SK-N-DZ (cell line): ENCODE data around the gene CCDC183.
"Not testable (repeated sequence)": the region's sequence is repeated elsewhere in the genome, so short reads cannot be mapped to it uniquely, and the experiment has no call there.

Source experiments
- DNase-seq: peaks from one replicate; pipeline ENCODE4 v3.0.0-alpha.2; 2015; ENCODE audit warnings: low spot score

Gene CCDC183

DNA sequence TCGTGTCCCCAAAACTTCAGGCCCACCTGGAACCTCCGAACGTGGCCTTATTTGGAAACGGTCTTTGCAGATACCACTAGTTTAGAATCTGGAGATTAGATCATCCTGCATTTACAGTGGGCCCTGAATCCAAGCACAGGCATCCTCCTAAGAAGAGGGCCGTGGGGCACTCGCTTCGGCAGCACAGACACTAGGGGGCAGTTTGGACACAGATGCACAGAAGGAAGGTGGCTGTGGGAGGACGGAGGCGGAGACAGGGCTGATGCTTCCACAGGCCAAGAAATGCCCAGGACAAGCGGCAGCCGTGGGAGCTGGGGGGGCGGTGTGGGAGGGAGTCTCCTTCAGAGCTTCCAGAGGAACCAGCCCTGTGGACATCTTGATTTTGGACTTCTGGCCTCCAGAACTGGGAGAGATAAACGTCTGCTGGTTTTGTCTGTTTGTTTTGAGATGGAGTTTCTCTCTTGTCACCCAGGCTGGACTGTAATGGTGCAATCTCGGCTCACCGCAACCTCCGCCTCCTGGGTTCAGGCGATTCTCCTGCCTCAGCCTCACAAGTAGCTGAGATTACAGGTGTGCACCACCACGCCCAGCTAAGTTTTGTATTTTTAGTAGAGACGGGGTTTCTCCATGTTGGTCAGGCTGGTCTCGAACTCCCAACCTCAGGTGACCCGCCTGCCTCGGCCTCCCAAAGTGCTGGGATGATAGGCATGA lies 35.1 kb upstream of the CCDC183 start:
- peak; percentile 89 for DNase-seq

GRCh38 chr9:136761545-136761981 lies 34.6 kb upstream of the CCDC183 start:
- DNase-seq: no peak

- no peak for DNase-seq
Measured at GRCh38 chr9:136762221-136762691, 33.9 kb upstream of the CCDC183 start.

- peak; percentile 89 for DNase-seq
Measured at GRCh38 chr9:136762915-136763648, 33.1 kb upstream of the CCDC183 start.

GRCh38 chr9:136763649-136764035 lies 32.5 kb upstream of the CCDC183 start:
- DNase-seq: no peak

DNA sequence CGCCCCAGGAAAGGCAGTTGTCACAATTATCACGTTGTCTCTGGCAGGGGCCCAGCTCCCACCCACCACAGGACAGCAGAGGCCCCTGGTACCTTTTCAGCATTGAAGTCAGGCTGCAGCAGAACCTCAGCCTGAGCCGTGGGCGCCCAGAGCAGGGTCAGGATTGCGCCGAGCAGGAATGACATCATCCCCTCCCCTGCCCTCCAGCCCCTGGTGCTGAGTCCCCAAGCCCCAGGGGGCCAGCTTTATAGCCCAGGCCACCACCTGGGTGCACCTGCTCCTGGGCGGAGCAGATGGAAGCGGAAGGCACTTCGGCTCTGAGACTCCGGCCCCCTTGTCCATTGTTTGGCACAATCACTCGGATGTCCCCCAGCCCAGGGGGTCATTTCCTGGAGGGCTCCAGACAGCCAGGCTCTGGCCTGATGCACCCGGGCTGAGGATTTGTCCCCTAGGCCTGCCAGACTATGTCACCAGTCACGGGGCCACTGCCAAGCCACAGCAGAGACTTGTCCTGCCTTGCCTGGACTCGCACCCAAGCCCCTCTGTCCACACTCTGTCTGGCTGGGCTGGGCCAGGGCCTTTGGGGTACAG lies 31.7 kb upstream of the CCDC183 start, which contains the start of gene LCN15:
TSS of gene LCN15 (minus strand) at position 218 of the 591 bp plus-strand sequence. CDS start at position 188, 30 bp downstream.
- no peak for DNase-seq

DNA sequence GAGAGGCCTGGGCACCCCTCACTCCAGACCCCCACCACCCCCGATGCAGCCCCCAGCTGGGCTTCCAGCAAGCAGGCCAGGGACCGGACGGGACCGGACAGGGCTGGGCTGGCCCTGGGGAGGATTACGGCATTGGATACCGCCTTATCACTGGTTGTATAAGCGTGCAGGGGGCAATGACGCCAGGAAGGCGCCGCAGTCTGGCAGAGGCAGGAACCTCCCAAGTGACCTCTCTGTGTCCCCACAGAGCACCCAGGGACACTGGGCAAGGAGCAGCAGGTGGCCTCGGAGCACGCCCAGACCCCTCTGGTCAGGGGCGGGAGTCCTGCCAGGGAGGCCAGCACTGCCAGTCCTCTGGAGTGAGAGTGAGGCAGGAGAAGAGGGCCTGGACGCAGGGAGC lies 31.1 kb upstream of the CCDC183 start:
- no peak for DNase-seq

DNA sequence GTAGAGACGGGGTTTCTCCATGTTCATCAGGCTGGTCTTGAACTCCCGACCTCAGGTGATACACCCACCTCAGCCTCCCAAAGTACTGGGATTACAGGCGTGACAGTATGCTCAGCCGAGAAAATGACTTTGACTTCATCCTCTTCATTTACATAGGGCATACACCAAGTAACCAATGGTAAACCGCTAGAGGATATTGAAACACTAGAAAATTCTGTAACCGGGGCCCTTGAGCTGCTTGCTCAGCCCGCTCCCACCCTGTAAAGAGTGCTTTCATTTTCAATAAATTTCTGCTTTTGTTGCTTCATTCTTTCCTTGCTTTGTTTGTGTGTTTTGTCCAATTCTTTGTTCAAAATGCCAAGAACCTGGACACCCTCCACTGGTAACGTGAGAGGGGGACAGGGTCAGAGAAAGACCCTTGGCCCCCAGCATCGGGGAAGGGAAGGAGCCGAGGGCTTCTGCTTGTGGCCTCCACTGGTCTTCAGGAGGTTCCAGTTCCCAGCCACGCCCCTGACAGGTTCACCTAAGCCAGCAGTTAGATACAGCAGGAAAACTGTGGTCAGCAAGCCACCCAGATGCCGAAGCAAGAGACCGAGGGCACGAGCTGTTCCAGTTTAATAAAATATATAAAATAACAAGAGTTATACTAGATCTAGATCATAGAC lies 30.3 kb upstream of the CCDC183 start:
- not testable (repeated sequence) for DNase-seq

DNA sequence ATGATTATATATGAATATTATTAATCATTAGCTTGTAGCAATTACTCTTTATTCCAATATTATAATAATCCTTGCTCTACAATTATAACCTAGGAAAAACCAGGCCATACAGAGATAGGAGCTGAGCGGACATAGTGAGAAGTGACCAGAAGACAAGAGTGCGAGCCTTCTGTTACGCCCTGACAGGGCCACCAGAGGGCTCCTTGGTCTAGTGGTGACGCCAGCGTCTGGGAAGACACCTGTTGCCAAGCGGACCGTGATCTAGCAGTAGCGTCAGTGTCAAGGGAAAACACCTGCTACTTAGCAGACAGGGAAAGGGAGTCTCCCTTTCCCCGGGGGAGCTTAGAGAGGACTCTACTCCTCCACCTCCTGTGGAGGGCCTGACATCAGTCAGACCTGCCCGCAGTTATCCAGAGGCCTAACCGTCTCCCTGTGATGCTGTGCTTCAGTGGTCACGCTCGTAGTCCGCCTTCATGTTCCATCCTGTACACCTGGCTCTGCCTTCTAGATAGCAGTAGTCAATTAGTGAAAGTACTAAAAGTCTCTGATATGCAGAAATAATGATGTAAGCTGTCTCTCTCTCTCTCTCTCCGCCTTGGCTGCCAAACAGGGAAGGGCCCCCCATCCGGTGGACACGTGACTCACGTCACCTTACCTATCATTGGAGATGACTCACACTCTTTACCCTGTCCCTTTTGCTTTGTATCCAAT lies 29.6 kb upstream of the CCDC183 start:
- DNase-seq: peak; percentile 72

GRCh38 chr9:136769710-136770191 lies 26.4 kb upstream of the CCDC183 start:
- no peak for DNase-seq

GRCh38 chr9:136771907-136772415 lies 24.2 kb upstream of the CCDC183 start:
- DNase-seq: no peak

DNA sequence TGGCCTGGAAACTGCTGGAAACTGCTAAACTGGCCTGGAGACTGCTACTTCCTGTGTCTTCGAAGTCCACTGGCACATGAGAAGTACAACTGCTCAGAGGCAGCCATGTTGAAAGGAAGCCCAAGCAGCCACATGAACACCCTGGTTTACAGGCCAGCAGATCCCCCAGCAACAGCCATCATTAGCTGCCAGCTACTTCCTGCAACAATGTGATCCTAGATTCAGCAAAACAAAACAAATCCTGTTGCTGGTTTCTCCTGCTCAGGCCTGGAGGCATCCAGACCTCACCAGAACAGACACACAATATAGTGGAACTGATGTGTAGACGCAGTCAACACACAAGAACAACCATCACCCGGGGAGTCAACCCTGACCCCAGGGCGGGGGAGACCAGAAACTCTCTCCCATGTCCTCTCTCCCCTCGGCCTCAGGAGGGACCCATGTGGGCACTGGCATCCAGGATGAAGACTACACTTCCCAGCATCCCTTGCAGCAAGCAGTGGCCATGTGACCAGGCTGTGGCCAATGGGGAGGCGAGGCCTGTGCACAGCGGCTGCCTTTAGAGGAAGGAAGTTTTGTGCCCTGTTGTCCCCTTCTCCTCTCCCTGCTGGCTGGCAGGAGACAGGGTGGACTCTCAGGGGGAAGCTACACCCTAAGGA lies 22.6 kb upstream of the CCDC183 start:
- DNase-seq: peak; percentile 77

- no peak for DNase-seq
Measured at GRCh38 chr9:136774416-136775045, 21.6 kb upstream of the CCDC183 start.

DNA sequence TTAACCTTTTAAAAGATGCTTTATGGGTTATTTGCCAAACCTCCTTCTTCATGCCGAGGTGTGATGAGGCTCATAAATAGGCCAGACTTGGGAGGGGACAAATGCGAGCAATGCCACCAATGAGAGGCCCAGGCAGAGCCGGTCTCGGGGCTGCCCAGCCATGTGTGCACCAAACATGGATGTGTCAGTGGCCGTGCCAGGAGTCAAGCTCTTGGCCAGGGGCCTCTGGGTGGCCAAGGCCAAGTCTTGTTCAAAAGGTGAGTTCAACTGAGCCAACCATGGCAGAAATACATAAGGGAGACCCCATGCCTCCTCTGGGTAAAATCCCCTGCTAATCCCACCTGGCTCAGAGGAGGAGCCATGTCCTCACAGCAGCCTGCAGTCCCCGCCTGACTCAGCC lies 20.9 kb upstream of the CCDC183 start:
- DNase-seq: no peak

DNA sequence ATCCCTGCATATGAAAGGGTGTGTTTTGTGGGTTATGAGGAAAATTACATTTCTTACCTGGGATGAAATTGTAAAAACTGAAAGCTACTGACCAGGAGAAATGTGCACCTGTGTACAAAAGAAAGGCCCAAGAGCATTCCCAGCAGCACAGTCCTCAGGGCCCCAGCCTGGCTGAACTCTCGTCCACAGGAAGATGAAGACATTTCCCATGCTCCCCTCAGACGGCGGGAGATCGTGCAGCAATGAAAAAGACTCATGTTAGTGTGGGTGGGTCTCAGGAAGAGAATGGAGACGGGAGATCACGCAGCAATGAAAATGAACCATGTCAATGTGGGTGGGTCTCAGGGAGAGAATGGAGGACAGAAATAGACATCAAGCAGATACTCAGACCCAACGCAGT lies 19.2 kb upstream of the CCDC183 start:
- no peak for DNase-seq

DNA sequence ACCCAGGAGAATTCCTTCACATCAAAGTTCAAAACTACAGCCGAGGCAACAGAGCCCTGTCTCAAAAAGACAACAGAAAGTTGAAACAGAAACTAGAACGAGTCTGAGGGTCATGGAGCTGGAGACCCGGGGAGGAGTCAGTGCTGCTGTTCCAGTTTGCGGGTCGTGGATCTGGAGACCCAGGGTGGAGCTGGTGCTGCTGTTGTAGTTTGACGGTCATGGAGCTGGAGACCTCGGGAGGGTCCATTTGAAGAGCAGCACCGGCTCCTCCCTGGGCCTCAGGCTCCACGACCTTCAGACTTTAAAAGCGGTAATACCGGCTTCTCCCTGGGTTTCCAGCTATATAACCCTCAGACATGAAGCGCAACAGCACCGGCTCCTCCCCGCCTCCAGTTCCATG lies 18.8 kb upstream of the CCDC183 start:
- DNase-seq: no peak

DNA sequence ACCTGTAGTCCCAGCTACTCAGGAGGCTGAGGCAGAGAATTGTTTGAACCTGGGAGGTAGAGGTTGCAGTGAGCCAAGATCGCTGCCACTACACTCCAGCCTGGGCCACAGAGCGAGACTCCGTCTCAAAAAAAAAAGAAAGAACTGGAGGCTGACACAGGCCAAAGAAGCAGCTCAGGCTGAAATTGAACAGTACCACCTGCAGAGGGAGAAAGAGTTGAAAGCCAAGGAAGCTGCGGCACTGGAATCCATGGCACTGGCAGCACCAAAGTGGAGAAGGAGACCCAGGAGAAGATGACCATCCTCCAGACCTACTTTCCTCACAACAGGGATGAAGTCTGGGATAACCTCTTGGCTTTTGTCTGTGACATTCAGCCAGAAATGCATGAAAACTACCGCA lies 16.3 kb upstream of the CCDC183 start:
- DNase-seq: no peak

DNA sequence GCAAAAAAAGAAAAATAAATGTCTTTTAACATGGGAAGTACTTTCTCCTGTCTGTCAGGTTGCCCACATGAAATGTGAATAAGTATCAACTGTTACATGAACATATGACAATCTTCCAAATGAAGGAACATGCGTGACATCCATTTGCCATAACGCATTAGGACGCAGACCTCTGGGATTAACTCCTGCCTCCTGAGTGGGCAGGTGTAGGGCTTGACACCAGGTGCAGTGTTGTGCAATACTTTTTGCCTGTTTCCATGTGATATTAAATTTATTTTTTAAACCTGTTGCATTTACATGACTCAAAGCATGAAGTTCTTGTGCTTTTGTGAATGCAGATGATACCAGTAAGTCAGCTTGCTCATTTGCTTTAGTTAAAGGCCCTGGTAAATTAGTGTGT lies 13.7 kb upstream of the CCDC183 start:
- DNase-seq: no peak

DNA sequence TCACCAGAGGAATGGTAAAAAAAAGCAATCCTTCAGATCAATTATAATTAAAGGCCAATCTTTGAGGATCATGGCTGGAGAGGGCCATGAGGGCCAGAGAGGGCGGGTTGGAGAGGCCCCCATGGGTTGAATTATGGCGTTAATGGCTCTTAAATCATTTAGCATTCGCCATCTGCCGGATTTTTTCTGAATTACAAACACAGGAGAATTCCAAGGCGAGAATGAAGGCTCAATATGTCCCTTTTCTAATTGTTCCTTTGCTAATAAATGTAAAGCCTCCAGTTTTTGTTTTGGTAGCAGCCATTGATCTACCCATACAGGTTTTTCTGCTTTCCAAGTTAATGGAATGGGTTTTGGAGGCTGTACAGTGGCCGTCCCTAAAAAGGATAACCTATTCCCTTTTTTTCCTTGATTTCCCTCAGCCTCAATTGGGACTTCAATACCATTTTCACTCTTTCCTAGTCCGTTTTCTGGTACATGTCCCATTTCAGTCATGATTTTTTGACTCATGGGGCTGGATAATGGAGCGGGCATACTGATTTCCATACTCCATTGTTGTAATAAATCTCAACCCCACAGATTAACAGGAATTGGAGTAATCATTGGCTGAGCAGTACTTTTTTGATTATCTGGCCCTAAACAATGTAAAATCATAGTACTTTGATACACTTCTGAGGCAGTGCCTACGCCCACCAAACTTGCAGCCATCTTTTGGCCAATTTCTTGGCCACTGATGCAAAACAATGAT lies 11.7 kb upstream of the CCDC183 start:
- no peak for DNase-seq
